K562 (cell line): Measurements from ENCODE around the gene KCTD11. TPM values are rescaled to one million over a fixed set of nuclear protein-coding genes. Genes with fewer than 3 reads are reported as not detected.

Experiments used
- BRF2 ChIP-seq: IDR thresholded peaks from 3 replicates; pipeline ENCODE4 v1.6.1; 2011; ENCODE audit warnings: borderline replicate concordance, mild to moderate bottlenecking; ENCODE audit not compliant: insufficient read length, insufficient read depth
- CEBPB ChIP-seq: fragments of 450-650 bp; IDR thresholded peaks from 2 replicates; pipeline ENCODE4 v1.6.1; 2016; ENCODE audit warnings: missing genetic modification characterization, missing compliant biosample characterization
- CTCF ChIP-seq, 3 experiments: IDR thresholded peaks in 2 of 3; conservative IDR thresholded peaks in 1 of 3; 2 replicates each; pipeline ENCODE4 v1.5.1; 2011 to 2012; ENCODE audit warnings: low read length in 3 of 3, mild to moderate bottlenecking in 3 of 3, control low read depth in 2 of 3, improper control_type of control experiment in 1 of 3, inconsistent platforms in 1 of 3, low read depth in 1 of 3, mixed read lengths in 1 of 3, moderate library complexity in 1 of 3; ENCODE audit not compliant: insufficient read depth in 2 of 3
- ELK1 ChIP-seq: sonication (generic); formaldehyde crosslinking; IDR thresholded peaks from 2 replicates; pipeline ENCODE4 v1.8.1; 2022; ENCODE audit warnings: missing genetic modification reagents
- GTF2A2 ChIP-seq: IDR thresholded peaks from 2 replicates; pipeline ENCODE4 v1.6.1; 2016; ENCODE audit warnings: mild to moderate bottlenecking, missing genetic modification characterization, missing compliant biosample characterization
- HNRNPH1 ChIP-seq: fragments of 200-400 bp; formaldehyde crosslinking; optimal IDR thresholded peaks from 2 replicates; pipeline ENCODE3; 2017; ENCODE audit warnings: low read depth, mild to moderate bottlenecking, low read length, moderate library complexity
- HNRNPUL1 ChIP-seq: fragments of 200-400 bp; formaldehyde crosslinking; IDR thresholded peaks from 2 replicates; pipeline ENCODE4 v1.6.1; 2017; ENCODE audit warnings: low read length
- MBD2 ChIP-seq: sonication (generic); IDR thresholded peaks from 2 replicates; pipeline ENCODE4 v1.6.1; 2016; ENCODE audit warnings: low read depth, borderline replicate concordance
- MEF2A ChIP-seq: IDR thresholded peaks from 2 replicates; pipeline ENCODE4 v1.6.1; 2011; ENCODE audit warnings: low read depth, mild to moderate bottlenecking, low read length, moderate library complexity; ENCODE audit not compliant: control insufficient read depth
- MNT ChIP-seq, 2 experiments: fragments of 450-650 bp; conservative IDR thresholded peaks; 2 replicates each; pipeline ENCODE4 v1.6.1; 2017; ENCODE audit warnings: mild to moderate bottlenecking in 2 of 2, moderate library complexity in 2 of 2
- POLR2A ChIP-seq: fragments of 450-650 bp; conservative IDR thresholded peaks from 2 replicates; pipeline ENCODE4 v1.6.1; 2016
- PTRF ChIP-seq: fragments of 450-650 bp; IDR thresholded peaks from 2 replicates; pipeline ENCODE4 v1.6.1; 2016; ENCODE audit warnings: mild to moderate bottlenecking, missing genetic modification characterization, missing compliant biosample characterization
- RB1 ChIP-seq: fragments of 450-650 bp; IDR thresholded peaks from 2 replicates; pipeline ENCODE4 v1.6.1; 2017; ENCODE audit warnings: low read depth, mild to moderate bottlenecking
- RBM17 ChIP-seq: fragments of 200-400 bp; formaldehyde crosslinking; IDR thresholded peaks from 2 replicates; pipeline ENCODE4 v1.6.1; 2017; ENCODE audit warnings: low read depth, mild to moderate bottlenecking, low read length, borderline replicate concordance
- SP1 ChIP-seq: sonication (generic); formaldehyde crosslinking; IDR thresholded peaks from 2 replicates; pipeline ENCODE4 v1.8.1; 2022; ENCODE audit warnings: mild to moderate bottlenecking, missing genetic modification reagents
- YY1 ChIP-seq, 3 experiments: IDR thresholded peaks; 2 replicates each; pipeline ENCODE4 v1.6.1; 2011; ENCODE audit warnings: low read length in 2 of 3, mild to moderate bottlenecking in 2 of 3, moderate library complexity in 2 of 3, borderline replicate concordance in 1 of 3, control low read depth in 1 of 3, low read depth in 1 of 3; ENCODE audit not compliant: insufficient read depth in 3 of 3, insufficient replicate concordance in 2 of 3, control insufficient read depth in 1 of 3, insufficient read length in 1 of 3; ENCODE audit errors: extremely low read depth in 1 of 3
- ZNF699 ChIP-seq: fragments of 250-450 bp; sonication (Bioruptor Pico); IDR thresholded peaks from 2 replicates; pipeline ENCODE4 v1.8.0; 2021; ENCODE audit warnings: mild to moderate bottlenecking, moderate library complexity; ENCODE audit not compliant: insufficient replicate concordance
- ZNF717 ChIP-seq: fragments of 250-450 bp; sonication (Bioruptor Pico); IDR thresholded peaks from 2 replicates; pipeline ENCODE4 v1.5.0; 2021
- ZNF740 ChIP-seq, 3 experiments: fragments of 200-800 bp in 1 of 3; sonication (Bioruptor generic) in 1 of 3; sonication (generic) in 1 of 3; formaldehyde crosslinking in 1 of 3; IDR thresholded peaks; 2 replicates each; pipeline versions ENCODE4 v1.6.1 to v1.8.0; 2016 to 2022; ENCODE audit warnings: mild to moderate bottlenecking in 2 of 3, missing compliant biosample characterization in 2 of 3, missing genetic modification characterization in 2 of 3, missing genetic modification reagents in 1 of 3
- polyA plus RNA-seq, 8 experiments: library from polyadenylated mRNA; depleted of rRNA in 4 of 8; stranded (reverse) in 5 of 8; unstranded in 3 of 8; fragments of >200 nt; fragmentation: Nextera tagmentation in 2 of 8; fragmentation: Illumina TruSeq in 1 of 8; extraction: Ambion mirVana in 2 of 8; extraction: Trizol in 1 of 8; gene quantifications; 2 replicates each; pipeline versions ENCODE4 v1.2.1 to v1.2.3, GENCODE V29; 2011 to 2014; ENCODE audit warnings: inconsistent platforms in 1 of 8, missing spikeins in 1 of 8
- total RNA-seq, 7 experiments: library from RNA; depleted of rRNA in 6 of 7; stranded (reverse); fragments of >200 nt in 6 of 7; fragmentation: Illumina TruSeq in 2 of 7; extraction: Trizol in 2 of 7; gene quantifications; 2 replicates each; pipeline versions ENCODE4 v1.2.1 to v1.2.3, GENCODE V29; 2011 to 2021; ENCODE audit warnings: low replicate concordance in 1 of 7

KCTD11 gene
- total and polyA plus RNA-seq, 9 of the 15 experiments (the other 6 are each of a cell fraction or from before 2014, with no cell fraction given) = 0.01 to 3.2 (median 2.5) TPM; not detected in 1

GRCh38 chr17:7351665-7352502, at the start of gene KCTD11 (continued):
- no peak for TF ChIP-seq ELK1 (CRISPR knock-in tag)
- no peak for TF ChIP-seq RBM17
- TF ChIP-seq CEBPB (tag) = no peak
- TF ChIP-seq HNRNPUL1 = no peak
- peak in 1 of 2 experiments; percentile 65; a peak in 2 of 4 replicates for TF ChIP-seq MNT (conservative IDR thresholded peaks at IDR 0.05)
- TF ChIP-seq RB1 = 0 out of 2 replicates have a peak, but pooled peaks have one; percentile 9
- no peak for TF ChIP-seq ZNF740 (CRISPR knock-in tag; IDR thresholded peaks at IDR 0.05)
- TF ChIP-seq ZNF740 (tag; IDR thresholded peaks at IDR 0.05) = no peak
- TF ChIP-seq CTCF (IDR thresholded peaks at IDR 0.05 in 2 of 3, conservative IDR thresholded peaks at IDR 0.05 in 1 of 3; ENCODE audit: insufficient read depth in 2 of 3, low read depth in 1 of 3, low read length in 3 of 3) = peak in 2 of 3 experiments; percentile 52 to 54; a peak in 4 of 6 replicates
- TF ChIP-seq HNRNPH1 = no peak
- no peak for TF ChIP-seq ZNF699 (CRISPR knock-in tag)
- TF ChIP-seq ZNF717 (CRISPR knock-in tag) = no peak
- TF ChIP-seq GTF2A2 (tag) = no peak
- TF ChIP-seq BRF2 = no peak
- TF ChIP-seq POLR2A = peak; percentile 66
- no peak for TF ChIP-seq MBD2
- no peak for TF ChIP-seq PTRF
- no peak for TF ChIP-seq MEF2A
- peak in 2 of 3 experiments; percentile 28 to 30 for TF ChIP-seq YY1 (IDR thresholded peaks at IDR 0.05; ENCODE audit: borderline replicate concordance in 1 of 3, control insufficient read depth in 1 of 3, extremely low read depth in 1 of 3, insufficient read depth in 3 of 3, insufficient read length in 1 of 3, insufficient replicate concordance in 2 of 3, low read depth in 1 of 3, low read length in 2 of 3)
- TF ChIP-seq SP1 (CRISPR knock-in tag) = 0 out of 2 replicates have a peak, but pooled peaks have one; percentile 28
